Measurements from ENCODE around the gene ROMO1. TPM values are rescaled to one million over a fixed set of nuclear protein-coding genes. Genes with fewer than 3 reads are reported as not detected.

ROMO1 gene
- total and polyA plus RNA-seq, 2 of the 8 experiments (the other 6 are each of a cell fraction or from before 2014, with no cell fraction given): 164 to 702 TPM

DNA sequence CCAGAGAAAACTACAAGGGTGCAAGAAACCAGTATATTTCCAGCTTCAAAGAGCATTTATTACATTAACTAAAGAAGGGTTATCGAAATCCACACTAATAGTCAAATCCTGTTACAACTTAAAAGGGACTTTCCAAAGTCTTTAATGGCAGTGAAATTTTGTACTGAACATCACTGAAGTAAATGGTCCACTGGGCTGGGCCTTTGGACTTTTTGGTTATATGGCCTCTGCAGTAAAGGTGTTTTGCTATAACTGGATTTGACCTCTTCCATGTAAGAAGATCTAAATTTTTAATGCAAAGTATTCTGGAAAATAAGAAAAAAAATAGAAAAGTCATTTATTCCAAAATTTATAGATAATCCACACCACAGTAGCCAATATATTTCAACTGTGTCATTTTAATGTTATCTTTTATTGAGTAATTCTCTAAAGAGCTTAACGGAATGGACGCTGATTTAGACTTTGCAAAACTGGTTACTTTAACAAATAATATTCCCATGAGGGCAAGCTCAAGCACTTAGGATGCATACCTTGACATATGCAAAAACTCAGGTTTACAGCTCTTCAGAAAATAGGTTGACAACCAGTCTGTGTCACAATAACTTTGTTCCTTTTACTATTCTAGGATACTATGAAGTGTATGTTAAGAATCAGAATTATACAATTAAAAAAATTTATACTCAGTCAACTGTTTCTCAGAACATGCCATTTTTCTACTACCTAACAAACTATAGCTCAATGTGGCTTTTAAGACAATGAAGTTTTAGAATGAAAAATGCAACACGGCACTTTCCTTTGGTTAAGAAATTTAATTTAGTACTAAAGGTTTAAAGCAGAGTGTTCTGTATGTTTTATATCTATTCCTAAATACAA lies 35.8 kb downstream of the ROMO1 start:
- Histone ChIP-seq H3K27me3 (replicated peaks in 1 of 4; ENCODE audit: control insufficient read depth in 3 of 4, extremely low read depth in 1 of 4, insufficient read depth in 3 of 4, low read length in 3 of 4) (no peaks in the 10 kb centered on the region), H4K5ac (ENCODE audit: insufficient read length, low read depth, low read length) (no peak overlapping the region), H3K4ac (replicated peaks; ENCODE audit: insufficient read length, low read depth, low read length) (no peak overlapping the region), H3K79me1 (ENCODE audit: low read depth, low read length) (no peaks in the 10 kb centered on the region), H4K20me1 (replicated peaks in 1 of 2; ENCODE audit: control insufficient read depth in 1 of 2, insufficient read depth in 2 of 2, low read length in 2 of 2) (peaks cover 22 to 27% of the 10 kb centered on the region in 2 experiments), H3K23me2 (ENCODE audit: low read depth, low read length) (no peaks in the 10 kb centered on the region), H3K9ac (replicated peaks in 1 of 4; ENCODE audit: extremely low read depth in 1 of 4, low read depth in 3 of 4, low read length in 3 of 4) (no peak overlapping the region), H2BK20ac (ENCODE audit: low read length) (no peak overlapping the region), H3K9me3 (ENCODE audit: insufficient read depth in 2 of 2, low read depth in 1 of 2, low read length in 1 of 2) (no peaks in the 10 kb centered on the region), H3K4me2 (ENCODE audit: insufficient read depth in 1 of 2, low read depth in 2 of 2, low read length in 2 of 2) (no peak overlapping the region), H2AK5ac (ENCODE audit: low read depth, low read length) (no peak overlapping the region), H4K91ac (replicated peaks; ENCODE audit: insufficient read length, low read length) (no peak overlapping the region), H2BK15ac (ENCODE audit: low read length) (no peak overlapping the region), H3K79me2 (ENCODE audit: control insufficient read depth in 1 of 2, insufficient read depth in 2 of 2, low read length in 2 of 2) (peaks cover 24 to 99% of the 10 kb centered on the region in 2 experiments), H3K27ac (ENCODE audit: low read depth, low read length) (no peak overlapping the region), H3K56ac (replicated peaks; ENCODE audit: insufficient read length, low read depth, low read length) (no peak overlapping the region), H3K18ac (ENCODE audit: extremely low read depth, low read length) (no peak overlapping the region), H2BK5ac (ENCODE audit: low read depth, low read length) (no peak overlapping the region), H3K4me3 (ENCODE audit: extremely low read depth in 1 of 4, insufficient read depth in 2 of 4, low read depth in 3 of 4, low read length in 4 of 4) (no peak overlapping the region), H3K36me3 (ENCODE audit: control insufficient read depth in 2 of 4, insufficient read depth in 4 of 4, low read length in 3 of 4) (peaks cover 53 to 100% (median 91%) of the 10 kb centered on the region in 4 experiments), H2BK12ac (ENCODE audit: low read depth, low read length) (no peak overlapping the region), H3K4me1 (replicated peaks in 1 of 4; ENCODE audit: control insufficient read depth in 3 of 4, insufficient read depth in 4 of 4, low read length in 3 of 4) (no peaks in the 10 kb centered on the region; a peak in 1 of 7 replicates), H2AFZ (ENCODE audit: low read length) (no peak overlapping the region), H4K8ac (ENCODE audit: extremely low read depth, insufficient read depth, low read length) (no peak overlapping the region), H3K14ac (ENCODE audit: insufficient read length) (no peak overlapping the region), H3K23ac (ENCODE audit: insufficient read length) (no peak overlapping the region), H2BK120ac (replicated peaks; ENCODE audit: low read depth, low read length) (no peak overlapping the region)
- no peak for FAIRE-seq
- ChIA-PET CTCF (ENCODE audit: partially characterized antibody) (interaction anchor here (0.6 to 0.8 kb wide), 2 partner anchors 12 to 148 kb away, joined by 3 to 4 read pairs; no protein-coding TSS in a partner anchor), POLR2A (ENCODE audit: partially characterized antibody) (interaction anchor here (0.6 to 45.3 kb wide), 22 partner anchors 5 to 737 kb away, joined by 3 to 2341 read pairs (median 4); partner anchors contain the start of genes NFS1, PHF20, RBM39 and ROMO1)
- TF ChIP-seq FOSL1 (IDR thresholded peaks at IDR 0.05; ENCODE audit: insufficient read depth, low read depth, low read length) (no peak), POLR2AphosphoS5 (IDR thresholded peaks at IDR 0.05; ENCODE audit: low read depth, low read length) (no peak), POLR2A (IDR thresholded peaks at IDR 0.05; ENCODE audit: control extremely low read depth in 1 of 2, low read depth in 2 of 2, low read length in 2 of 2) (0 out of 3 replicates have a peak, but pooled peaks of 1 of the 2 experiments have one; percentile 2), BACH1 (IDR thresholded peaks at IDR 0.05; ENCODE audit: low read length) (no peak), PHF8 (conservative IDR thresholded peaks at IDR 0.05; ENCODE audit: low read depth, low read length) (no peak), JUN (IDR thresholded peaks at IDR 0.05; ENCODE audit: low read depth, low read length) (no peak), TBP (IDR thresholded peaks at IDR 0.05; ENCODE audit: low read depth, low read length) (no peak)
- TF ChIP-seq, protein P1, sequence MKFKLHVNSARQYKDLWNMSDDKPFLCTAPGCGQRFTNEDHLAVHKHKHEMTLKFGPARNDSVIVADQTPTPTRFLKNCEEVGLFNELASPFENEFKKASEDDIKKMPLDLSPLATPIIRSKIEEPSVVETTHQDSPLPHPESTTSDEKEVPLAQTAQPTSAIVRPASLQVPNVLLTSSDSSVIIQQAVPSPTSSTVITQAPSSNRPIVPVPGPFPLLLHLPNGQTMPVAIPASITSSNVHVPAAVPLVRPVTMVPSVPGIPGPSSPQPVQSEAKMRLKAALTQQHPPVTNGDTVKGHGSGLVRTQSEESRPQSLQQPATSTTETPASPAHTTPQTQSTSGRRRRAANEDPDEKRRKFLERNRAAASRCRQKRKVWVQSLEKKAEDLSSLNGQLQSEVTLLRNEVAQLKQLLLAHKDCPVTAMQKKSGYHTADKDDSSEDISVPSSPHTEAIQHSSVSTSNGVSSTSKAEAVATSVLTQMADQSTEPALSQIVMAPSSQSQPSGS (IDR thresholded peaks at IDR 0.05; ENCODE audit: low read length): peak; percentile 47; the same call in 1 of the 2 replicates
- WGBS, 2 experiments (ENCODE audit: extremely low coverage in 1 of 2, insufficient coverage in 1 of 2, insufficient read length in 1 of 2, insufficient replicate concordance in 2 of 2, low coverage in 1 of 2, low lambda C conversion rate in 2 of 2, missing lambda C conversion rate in 1 of 2): 95% methylated on average over 4 of the region's 4 CpGs; no CpG with 5 or more reads in 1 of the 2 experiments
- no peak for DNase-seq (ENCODE audit: low read depth in 1 of 2, low spot score in 2 of 2)
